GM18526 (cell line): ENCODE measurements around the gene DIPK1A.

ENCODE experiments used
- POLR2A ChIP-seq: IDR thresholded peaks from 3 replicates; pipeline ENCODE4 v1.6.1; 2011; ENCODE audit not compliant: insufficient read length; ENCODE audit errors: extremely low read depth

Gene DIPK1A

GRCh38 chr1:92832537-92833114 is 128.6 kb downstream of the DIPK1A start:
- no peak for TF ChIP-seq POLR2A

GRCh38 chr1:92831762-92832536 is 129.3 kb downstream of the DIPK1A start, which contains the start of gene RPL5:
Gene RPL5 (plus strand): TSS chr1:92832040. CDS start chr1:92832115, 75 bp downstream.
- peak; percentile 99 for TF ChIP-seq POLR2A

GRCh38 chr1:92831368-92831761 is 129.9 kb downstream of the DIPK1A start:
- no peak for TF ChIP-seq POLR2A

- TF ChIP-seq POLR2A = no peak
Observed at GRCh38 chr1:92826792-92827191, 134.5 kb downstream of the DIPK1A start.

GRCh38 chr1:92822879-92823278 is 138.4 kb downstream of the DIPK1A start:
- no peak for TF ChIP-seq POLR2A

GRCh38 chr1:92820551-92820950 is 140.7 kb downstream of the DIPK1A start:
- no peak for TF ChIP-seq POLR2A

GRCh38 chr1:92820024-92820423 is 141.2 kb downstream of the DIPK1A start:
- TF ChIP-seq POLR2A = no peak

- TF ChIP-seq POLR2A = no peak
Observed at GRCh38 chr1:92817986-92818764, 143.1 kb downstream of the DIPK1A start.

- no peak for TF ChIP-seq POLR2A
Observed at GRCh38 chr1:92817137-92817697, 144.0 kb downstream of the DIPK1A start.

GRCh38 chr1:92816732-92817131 is 144.5 kb downstream of the DIPK1A start:
- TF ChIP-seq POLR2A = no peak

- TF ChIP-seq POLR2A = no peak
Observed at GRCh38 chr1:92808381-92808780, 152.9 kb downstream of the DIPK1A start.

GRCh38 chr1:92805216-92805615 is 156.0 kb downstream of the DIPK1A start:
- TF ChIP-seq POLR2A = no peak

GRCh38 chr1:92804721-92805201 is 156.5 kb downstream of the DIPK1A start:
- no peak for TF ChIP-seq POLR2A

GRCh38 chr1:92803140-92803887 is 157.9 kb downstream of the DIPK1A start:
- no peak for TF ChIP-seq POLR2A

- no peak for TF ChIP-seq POLR2A
Observed at GRCh38 chr1:92797961-92798360, 163.3 kb downstream of the DIPK1A start.
